Fibroblast of skin of left biceps (primary cell): ENCODE results near the gene SOX18.

Experiments used
- DNase-seq, 2 experiments: peaks; one replicate each; pipeline ENCODE4 v3.0.0-alpha.2; 2013; ENCODE audit warnings: low read depth in 2 of 2

SOX18 gene

DNA sequence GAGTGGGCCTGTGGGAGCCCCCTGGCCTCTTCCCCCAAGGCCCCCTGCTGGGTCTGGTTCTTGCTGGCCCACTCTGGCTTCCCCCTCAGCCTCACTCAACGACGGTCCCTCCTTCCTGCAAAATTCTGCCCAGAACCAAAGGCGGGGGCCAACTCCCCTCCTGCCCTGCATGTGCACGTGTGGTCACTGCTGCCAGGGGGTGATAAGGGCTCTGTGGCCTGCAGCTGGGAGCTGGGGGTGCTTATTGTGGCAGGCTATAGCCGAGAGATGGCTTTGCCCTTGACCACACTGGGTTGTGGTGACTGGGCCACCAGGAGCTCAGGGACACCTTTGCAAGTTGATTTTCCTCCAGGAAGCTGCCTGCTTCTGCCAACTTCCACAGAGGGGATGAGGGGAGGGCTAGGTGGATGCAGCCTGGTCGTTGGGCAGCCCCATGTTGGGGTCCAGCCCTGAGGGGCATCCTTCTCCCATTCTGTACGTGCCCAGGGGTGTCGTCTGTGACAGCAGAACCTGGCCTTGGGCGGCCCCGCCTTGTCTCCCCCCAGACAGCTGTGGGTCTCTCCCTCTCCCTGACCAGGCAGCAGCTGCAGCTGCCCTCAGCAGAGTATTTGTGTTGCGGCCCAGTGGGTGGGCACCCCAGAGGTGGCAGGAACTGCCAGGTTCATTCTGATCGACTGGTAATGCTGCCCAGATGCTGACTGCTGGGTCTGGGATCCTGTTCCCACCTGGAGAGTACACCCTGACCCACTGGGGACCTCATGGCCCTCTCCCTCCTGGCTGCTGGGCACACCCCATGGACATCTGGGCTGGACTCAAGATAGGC, 19.2 kb upstream of the SOX18 start:
- no peak for DNase-seq

DNA sequence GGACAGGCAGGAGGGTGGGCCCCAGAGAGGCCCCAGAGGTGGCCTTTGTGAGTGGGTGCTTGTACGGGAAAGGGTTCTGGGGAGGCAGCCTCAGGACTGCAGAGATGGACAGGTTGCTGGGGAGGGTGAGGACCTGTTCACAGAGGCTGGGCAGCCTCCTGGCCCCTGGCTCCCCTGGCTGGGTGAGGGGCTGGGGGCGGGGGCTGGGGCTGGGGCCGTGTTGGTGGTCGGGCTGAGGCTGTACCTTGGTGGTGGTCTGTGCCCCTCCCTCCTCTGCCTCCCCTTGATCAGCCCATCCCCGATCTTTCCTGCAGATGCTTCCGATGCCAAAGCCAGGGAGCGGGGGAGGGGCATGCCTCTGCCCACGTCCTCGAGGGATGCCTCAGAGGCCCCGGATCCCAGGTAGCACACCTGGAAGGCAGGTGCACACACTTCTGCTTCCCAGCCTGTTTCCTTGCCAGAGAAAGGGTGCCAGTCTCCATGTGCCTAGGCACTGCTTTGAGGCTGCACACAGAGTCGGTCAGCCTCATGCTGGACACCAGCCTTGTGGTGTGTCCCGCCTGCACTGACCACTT, 18.4 kb upstream of the SOX18 start:
- no peak for DNase-seq

DNA sequence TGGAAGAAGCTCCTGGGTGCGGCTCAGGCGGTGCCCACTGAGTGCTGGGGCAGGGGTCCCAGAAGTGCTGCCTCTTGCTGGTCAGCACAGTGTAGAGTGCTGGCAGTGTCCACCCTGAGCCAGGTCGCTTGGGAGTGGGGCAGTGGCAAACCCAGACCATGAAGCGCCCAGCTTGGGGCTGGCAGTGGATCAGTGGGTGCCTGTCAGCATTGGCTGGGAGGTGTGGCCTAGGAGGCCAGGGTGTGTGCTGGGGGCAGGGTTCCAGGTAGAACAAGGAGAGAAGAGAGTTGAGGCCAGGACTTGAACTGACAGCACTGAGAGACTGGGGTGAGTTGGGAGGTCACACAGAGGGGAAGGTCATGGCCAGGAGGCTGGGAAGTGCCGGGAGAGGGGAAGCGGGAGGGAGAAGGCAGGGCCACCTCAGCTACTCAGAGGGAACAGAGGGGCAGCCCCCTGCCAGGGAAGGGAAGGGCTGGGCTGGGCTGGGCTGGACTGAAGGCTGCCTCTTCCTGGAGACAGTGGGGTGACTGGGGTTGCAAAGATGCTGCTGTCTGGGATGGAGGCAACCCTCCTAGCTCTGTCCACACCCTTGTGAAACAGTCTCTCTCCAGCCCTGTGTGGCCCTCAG, 17.7 kb upstream of the SOX18 start:
- DNase-seq: no peak

DNA sequence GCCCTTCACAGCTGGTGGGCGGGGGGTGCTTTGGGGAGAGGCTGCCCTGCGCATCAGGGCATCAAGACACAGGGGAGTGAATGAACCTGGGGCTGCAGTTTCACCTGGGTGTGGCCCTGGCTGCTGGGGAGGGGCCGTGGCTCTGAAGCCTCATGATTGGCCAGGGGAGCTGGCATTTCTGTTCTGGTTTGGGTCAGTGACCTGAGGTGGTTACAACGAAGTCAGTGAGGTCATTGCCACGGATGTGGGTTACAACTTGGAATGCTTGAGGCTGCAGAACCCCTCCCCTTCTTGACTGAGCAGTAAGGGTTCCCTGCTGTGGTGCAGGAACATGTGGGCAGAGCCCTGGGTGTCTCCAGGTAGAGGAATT, 16.5 kb upstream of the SOX18 start:
- DNase-seq: no peak

DNA sequence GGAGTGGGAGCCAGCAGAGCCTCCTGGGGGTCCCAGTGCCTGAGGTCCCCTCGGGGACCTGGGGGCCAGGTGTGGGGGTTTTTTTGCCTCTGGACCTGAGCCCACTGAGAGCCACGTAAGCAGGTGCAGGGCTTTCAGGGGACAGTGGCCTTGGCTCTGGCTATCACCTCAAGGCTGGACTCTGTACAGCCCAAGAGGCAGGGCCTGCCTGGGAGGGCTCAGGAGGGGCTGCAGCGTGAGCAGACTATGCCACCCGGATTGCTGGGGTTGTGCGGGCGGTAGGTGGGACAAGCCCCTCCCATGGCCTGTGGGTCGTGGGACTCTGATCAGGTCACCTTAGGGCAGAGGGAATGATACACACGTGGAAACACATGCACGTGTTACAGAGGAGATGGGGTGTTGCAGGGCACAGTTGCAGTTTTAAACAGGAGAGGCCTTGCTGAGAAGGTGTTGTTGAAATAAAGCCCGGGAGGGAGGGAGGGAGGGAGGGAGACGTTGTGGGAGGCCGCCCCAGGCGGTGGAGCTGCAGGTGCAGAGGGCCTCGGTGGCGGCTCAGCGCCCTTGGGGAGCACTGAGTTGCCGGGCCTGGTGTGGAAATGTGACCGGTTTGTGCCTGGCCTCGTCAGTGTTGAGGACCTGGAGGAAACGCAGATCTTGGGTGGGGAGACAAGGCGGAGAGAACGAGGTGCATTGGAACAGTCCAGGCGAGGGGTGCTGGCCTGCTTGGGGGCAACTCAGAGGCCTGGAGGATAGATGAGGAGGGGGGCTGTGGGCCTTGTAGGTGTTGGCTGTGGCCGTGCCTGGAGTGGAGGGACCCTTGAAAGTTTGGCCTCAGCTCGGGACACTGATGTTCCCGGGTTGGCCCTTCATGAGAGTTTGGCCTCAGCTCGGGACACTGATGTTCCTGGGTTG, 15.9 kb upstream of the SOX18 start:
- no peak for DNase-seq

DNA sequence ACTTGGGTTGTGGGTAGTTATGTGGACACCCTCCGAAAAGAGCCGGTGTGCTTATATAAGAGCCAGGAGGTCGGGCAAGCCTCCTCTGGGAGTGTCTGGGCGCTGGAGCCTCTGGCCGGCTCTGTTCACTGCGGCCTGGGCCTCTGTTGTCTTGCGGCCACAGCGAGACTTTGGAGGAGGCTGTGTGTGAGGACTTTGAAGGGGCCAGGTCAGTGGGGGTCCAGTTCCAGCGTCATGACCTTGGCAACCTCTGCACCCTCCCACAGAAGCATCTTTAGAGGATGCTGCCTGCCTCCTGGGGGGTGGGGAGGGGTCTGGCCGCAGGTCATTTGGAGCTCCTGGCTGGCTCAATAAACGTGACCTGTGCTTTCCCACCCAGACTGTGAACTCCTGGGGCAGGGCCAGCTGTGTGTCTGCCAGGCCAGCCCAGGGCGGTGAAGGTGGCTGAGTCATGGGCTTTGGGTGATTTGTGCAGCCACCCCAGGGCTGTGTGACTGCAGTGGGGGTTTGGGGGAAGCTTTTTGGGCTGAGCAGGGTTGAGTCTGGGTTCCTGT, 14.8 kb upstream of the SOX18 start:
- no peak for DNase-seq

DNA sequence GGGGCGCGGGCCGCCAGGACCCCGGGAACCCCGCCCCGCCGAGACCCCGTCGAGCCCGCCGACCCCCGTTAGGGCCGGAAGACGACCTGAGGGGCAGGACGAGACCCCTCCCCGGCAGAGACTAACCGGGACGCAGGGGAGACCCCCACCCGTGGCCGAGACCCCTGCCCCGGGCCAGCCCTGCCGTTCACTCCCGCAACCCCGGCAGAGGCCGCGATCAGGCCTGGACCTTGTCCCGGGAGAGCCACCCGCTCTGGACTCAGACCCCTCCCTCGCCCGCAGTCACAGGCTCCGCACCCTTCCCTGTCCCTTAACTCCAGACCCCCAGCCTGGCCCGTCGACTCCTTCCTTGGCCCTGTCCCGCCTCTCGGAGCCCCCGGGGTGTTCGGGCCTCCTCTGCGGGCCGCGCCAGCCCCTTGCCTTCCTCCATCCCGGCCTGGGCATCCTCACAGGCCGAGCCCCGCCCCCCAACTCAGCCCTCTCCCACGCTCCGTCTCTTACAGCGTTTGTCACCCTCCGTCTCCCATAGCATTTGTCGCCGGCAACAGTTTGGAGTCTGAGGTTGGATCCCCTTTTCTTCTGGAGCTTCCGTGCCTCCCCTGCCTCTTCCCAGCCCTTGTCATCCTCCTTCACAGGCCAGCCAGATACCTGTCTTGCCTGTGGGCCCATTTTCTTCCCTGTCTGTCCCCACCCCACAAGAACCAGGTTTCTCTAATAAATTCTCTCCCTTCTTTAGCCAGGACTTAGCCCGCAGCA, 14.1 kb upstream of the SOX18 start:
- no peak for DNase-seq

DNA sequence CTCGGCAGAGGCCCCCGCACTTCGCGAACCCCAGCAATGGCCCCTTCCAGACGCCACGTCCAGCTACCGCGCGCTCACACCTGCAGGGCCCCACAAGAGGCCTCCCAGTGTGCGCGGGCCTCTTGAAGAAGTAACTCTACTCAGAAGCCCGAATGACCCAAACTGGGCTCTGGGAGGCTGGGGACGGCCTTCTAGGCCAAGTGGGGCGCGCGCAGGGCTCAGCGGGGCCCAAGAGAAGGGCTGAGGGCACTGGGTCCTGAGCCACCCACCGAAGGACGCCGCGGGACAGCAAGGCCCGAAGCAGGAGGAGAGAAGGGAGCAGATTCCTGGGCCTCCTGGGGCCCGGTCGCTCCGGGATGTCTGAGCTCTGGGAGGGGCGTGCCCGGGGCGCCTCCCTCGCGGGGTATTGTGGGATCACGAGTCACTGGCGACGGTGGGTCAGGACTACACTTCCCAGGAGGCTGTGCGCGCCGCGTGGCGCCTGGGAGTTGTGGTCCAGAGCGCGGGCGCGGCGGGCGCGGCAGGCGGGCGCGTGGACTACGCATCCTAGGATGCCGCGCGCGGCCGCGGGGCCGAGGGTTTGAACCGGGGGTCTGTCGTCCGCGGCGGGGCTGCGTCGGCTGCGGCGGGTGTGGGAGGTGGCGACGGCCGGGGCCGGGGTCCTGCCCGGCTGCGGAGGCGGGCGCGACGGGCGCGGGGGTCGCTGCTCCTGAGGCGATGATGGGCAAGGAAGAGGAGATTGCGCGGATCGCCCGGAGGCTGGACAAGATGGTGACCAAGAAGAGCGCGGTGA, 13.4 kb upstream of the SOX18 start, which contains the start of gene TCEA2:
Gene TCEA2, plus strand, starts transcription at position 603 of the 793 bp plus-strand sequence. Its CDS starts 115 bp downstream, at position 718.
- DNase-seq: peak; percentile 81 to 85

DNA sequence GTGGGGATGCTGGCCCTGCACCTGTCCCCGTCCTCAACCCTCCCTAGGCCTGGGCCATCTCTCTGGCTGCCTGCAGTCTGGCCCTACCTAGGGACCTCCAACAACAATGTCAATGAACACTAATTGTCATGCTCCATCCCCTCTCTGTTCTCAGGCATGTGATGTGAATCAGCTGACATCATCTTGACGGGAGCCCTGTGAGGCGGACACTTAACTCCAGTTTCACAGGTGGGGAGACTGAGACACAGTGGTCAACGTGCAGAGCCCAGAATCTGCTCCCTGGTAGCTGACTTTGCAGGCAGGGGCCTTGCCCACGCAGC, 12.8 kb upstream of the SOX18 start:
- DNase-seq: no peak

DNA sequence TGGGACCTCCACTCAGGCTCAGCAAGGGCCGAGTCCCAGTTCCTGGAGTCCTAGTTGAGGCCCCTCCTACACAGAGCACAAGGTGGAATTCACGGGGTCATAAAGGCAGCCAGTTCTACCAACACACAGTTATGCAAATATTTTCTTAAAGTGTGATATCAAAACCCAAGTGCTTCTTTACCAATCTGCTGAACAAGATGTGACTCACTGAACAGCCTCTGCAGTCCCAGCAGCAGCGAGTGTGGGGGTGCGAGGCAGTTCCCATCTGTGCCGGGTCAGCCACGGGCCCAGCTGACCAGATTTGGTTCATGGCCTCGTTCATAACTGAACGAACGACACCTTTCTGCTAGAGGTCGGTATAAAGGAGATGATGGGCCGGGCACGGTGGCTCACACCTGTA, 9.1 kb upstream of the SOX18 start:
- no peak for DNase-seq

DNA sequence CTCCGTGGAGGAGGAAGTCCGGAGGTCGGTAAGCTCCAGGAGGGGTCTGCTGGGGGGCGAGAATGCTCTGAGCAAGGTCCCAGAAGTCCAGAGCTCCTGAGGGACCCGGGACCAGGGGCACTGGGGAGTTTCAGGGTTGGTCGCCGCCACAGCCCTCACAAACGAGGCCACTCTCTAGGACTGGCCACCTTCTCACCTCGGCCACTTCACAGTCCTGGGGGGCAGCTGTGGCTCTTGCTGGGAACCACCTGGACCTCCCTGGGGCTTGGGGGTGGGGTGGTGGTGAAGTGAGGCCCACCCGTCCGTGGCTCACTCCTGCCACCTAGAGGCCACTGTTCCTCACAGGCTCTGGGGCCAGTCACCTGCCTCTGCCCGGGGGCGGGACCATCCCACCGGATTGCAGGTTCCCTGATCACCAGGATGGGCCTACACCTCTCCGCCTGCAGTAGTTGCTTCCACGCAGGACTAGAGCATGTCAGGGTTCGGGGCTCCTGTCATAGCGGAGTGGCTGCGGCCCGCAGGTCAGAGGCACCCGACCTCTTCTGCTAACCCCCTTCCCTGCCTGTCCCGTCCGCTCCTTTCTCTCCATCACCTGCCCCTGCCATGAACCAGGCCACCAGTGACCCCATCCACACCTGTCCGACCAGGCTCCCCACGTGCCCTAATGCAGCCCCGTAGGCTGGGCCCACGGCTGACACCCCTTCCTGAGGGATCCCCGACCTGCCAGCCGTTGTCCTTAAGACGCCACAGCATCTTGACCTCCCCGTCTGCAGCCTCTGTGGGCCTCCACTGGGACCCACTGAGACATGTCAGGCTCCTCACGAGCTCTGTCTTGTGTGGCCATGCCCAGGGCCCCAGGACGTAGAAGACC, 8.4 kb upstream of the SOX18 start:
- DNase-seq: no peak

DNA sequence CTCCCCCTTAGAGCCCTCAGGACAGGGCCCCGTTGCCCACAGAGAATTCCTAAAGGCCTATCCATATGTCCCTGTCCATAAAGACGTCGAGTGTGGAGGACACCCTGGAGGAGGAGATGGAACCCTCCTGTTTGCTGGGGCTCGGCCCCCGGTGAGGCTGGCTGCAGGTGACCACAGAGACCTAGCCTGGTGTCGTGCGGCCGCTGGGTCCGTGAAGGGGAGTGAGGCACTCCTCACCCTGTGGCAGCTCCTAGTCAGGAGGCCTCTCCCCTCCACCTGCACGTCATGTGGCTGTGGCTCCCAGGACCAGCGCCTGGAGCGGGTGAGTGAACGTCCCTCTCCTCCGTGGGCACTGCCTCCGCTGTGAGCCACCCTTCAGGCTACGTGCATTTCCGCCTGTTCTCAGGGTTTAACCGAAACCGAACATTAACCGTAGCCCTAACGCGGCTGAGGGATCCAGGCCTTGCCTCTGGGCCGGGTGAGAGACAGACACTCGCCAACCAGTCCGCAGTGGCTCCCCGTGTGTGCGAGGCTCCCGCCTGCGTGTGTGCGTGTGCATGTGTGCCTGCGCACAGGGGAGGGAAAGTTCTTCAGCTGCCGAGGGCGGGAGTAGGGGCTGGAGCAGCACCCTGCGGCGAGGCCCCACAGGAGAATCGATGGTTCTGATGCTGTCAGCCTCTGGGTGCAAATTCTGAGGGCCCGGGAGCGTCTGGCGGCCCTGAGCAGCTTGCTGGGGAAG, 7.6 kb upstream of the SOX18 start:
- no peak for DNase-seq

DNA sequence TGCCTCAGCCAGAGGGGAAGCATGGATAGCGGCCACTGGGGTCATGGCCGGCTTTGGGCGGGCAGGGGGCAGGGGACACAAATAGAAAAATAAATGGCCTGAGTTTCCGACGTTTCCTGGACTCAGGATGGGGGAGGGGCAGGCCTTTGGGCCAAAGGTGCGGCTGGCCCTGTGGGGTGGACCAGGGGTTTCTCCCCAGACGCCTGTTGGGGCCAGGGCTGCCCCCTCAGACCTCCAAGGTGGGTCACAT, 7.1 kb upstream of the SOX18 start:
- no peak for DNase-seq

DNA sequence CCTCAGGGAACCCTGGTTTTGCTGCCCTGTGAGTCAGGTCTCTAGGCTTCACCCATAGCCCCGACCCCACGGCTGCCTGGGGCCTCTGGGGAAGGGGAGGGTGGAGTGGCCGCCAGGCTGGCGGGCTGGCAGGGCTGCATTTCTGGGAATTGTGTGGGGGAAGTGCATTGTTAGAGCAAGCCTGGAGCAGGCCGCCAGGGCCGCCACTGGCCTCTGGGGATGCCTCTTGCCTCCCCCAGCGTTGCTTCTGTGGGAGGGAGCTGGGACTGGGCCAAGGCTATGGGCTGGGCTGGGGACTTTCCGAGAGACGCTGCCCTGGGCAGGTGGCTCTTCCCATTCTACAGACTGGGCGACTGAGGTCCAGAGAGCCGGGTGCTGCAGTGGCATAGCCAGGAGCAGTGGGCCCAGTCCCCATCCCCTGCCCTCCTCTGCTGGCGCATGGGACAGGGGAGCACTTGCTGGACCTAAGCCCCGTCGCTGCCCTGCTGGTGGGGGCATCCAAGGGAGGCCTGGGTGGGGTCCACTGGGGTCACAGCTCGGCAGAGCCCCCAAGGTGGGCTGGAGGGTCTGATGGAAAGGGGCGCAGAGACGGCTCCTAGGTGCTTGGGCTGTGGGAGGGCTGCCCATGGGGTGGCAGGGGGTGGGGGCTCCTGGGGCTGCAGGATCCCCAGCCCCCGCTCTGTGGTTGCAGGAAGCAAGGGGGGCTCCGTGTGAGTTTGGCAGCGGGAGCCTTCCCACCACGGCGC, 6.6 kb upstream of the SOX18 start:
- DNase-seq: no peak

DNA sequence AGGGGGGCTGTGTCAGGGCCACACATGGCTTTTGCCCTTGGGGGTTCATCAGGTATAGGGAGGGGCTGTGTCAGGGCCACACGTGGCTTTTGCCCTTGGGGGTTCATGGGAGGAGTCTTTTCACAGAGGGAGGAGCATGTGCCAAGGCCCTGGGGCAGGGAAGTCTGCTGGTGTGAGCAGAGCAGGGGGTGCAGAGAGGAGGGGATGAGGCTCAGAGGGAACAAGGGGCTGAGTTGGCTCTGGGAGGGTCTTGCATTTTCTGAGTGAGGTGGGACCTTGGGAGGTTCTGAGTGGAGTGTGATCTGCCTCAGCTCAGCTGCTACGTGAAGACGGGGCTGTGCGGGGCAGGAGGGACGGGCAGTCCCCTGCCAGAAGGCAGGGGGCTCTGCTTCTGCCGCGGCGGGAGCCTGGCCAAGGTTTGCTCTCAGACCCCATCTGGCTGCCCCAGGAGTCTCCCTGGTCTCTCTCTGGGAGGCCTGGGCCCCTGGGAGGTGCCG, 6.0 kb upstream of the SOX18 start:
- no peak for DNase-seq

DNA sequence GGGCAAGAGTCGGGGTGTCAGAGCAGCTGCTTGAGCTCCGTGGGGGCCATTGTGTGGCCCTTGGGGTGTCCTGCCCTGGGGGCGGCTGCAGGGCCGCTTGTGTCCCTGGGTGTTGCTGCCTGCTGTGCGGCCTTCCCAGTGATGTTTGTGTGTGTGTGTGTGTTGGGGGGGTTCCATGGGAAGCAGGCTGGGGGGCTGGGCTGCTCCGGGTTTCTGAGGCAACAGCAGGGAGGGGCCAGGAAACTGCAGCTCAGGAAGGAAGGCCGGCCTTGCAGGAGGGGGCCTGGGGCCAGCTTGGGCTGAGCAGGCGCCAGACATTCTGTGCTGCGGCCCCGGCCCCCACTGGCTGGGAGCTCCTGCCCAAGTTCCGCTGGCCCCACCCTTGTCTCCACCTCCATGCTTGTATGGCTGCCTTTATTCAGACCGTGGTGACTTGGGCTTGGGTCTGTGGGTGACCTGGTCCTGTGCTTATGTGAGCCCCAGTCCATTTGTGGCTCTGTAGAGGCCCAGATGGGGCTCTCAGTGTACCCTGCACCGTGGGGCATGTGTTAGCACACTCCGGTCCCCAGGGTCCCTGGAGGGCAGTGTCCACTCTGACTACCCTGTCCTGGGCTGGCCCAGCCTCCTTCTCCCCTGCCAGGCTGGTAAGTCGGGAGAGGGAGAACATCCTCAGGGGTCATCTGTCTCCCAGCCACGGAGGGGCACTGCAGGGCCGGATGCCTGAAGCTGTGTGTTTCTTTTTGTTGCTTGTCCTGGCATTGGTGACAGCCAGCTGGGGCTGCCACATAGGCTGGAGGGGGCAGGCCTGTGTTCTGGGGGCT, 4.6 kb upstream of the SOX18 start:
- no peak for DNase-seq
